Measurements from ENCODE around the gene KIT. TPM values are rescaled to one million over a fixed set of nuclear protein-coding genes. Genes with fewer than 3 reads are reported as not detected.

The KIT gene
- total RNA-seq, 1 experiment from 2014 or later: not detected

DNA sequence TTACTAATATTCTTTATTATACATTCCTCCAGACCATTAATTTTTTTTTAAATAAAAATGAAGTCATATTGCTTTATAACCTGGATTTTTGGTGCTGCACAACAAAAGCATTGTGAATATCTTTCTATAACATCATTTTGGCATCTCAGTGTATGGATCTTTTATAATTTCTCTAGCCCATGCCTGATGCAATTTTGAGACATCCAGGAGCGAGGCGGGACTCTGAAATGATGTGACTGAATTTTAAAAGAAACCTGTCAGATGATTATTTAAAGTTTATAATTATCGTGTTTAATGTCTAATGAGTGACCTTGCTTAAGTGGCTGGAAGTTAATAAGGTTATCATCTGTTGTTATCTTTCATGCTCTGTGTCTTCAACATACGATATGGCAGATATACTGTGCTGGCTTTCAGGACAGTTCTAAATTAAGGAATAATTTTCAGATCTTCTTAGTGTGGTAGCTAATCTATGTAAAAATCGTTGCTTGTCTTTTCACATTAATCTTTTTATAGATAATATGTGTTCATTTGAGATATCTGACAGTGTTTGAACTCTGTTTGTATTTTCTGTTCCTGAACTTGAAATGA, 58.8 kb downstream of the KIT start:
- intact Hi-C loops (cut with micrococcal nuclease): no loop called here
- H3K27me3 Mint-ChIP-seq (ENCODE audit: insufficient read depth, unreplicated experiment): no peaks in the 10 kb centered on the region
- no peak for DNase-seq (ENCODE audit: unreplicated experiment)
- TF ChIP-seq, protein P1, sequence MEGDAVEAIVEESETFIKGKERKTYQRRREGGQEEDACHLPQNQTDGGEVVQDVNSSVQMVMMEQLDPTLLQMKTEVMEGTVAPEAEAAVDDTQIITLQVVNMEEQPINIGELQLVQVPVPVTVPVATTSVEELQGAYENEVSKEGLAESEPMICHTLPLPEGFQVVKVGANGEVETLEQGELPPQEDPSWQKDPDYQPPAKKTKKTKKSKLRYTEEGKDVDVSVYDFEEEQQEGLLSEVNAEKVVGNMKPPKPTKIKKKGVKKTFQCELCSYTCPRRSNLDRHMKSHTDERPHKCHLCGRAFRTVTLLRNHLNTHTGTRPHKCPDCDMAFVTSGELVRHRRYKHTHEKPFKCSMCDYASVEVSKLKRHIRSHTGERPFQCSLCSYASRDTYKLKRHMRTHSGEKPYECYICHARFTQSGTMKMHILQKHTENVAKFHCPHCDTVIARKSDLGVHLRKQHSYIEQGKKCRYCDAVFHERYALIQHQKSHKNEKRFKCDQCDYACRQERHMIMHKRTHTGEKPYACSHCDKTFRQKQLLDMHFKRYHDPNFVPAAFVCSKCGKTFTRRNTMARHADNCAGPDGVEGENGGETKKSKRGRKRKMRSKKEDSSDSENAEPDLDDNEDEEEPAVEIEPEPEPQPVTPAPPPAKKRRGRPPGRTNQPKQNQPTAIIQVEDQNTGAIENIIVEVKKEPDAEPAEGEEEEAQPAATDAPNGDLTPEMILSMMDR (IDR thresholded peaks at IDR 0.05; ENCODE audit: unreplicated experiment): no peak
- no peak overlapping the region for H3K27ac Mint-ChIP-seq (ENCODE audit: low read depth, unreplicated experiment)
- no peak overlapping the region for H3K4me3 Mint-ChIP-seq (ENCODE audit: unreplicated experiment)
- ChIA-PET CTCF (interaction anchor here (0.6 to 0.9 kb wide), 3 partner anchors 15 to 246 kb away, joined by 3 to 4 read pairs (median 3); no protein-coding TSS in a partner anchor), POLR2A (no interaction called here)
- H3K36me3 Mint-ChIP-seq (ENCODE audit: insufficient read depth, unreplicated experiment): no peaks in the 10 kb centered on the region
- H3K9me3 Mint-ChIP-seq (ENCODE audit: unreplicated experiment): no peaks in the 10 kb centered on the region
- BruUV-seq (replicated peaks): no TSS peak
- no peaks in the 10 kb centered on the region for H3K4me1 Mint-ChIP-seq (ENCODE audit: insufficient read depth, unreplicated experiment)

DNA sequence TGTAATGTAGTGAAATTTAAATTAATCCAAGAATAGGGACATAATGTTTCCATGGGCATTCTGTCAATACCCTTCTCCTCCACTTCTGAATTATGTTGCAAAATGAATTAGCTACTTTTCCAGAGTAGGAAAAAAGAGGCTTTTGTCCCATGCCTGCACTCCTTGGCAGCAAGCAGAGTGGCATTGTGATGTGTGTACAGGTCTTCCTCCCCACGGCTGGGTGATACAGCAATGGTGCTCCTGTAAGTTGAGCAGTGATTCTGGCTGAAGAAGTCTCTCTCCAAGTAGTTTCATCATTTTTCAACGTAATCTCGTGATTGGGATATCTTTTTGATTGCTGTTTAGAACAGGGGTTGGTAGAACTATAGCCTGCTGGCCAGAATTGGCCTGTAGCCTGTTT, 59.9 kb downstream of the KIT start:
- ChIA-PET CTCF (interaction anchor here (0.9 kb wide), 2 partner anchors 22 to 245 kb away, joined by 3 to 4 read pairs; no protein-coding TSS in a partner anchor), POLR2A (no interaction called here)
- H3K9me3 Mint-ChIP-seq (ENCODE audit: unreplicated experiment): no peaks in the 10 kb centered on the region
- H3K27me3 Mint-ChIP-seq (ENCODE audit: insufficient read depth, unreplicated experiment): no peaks in the 10 kb centered on the region
- intact Hi-C loops (cut with micrococcal nuclease): no loop called here
- H3K4me1 Mint-ChIP-seq (ENCODE audit: insufficient read depth, unreplicated experiment): no peaks in the 10 kb centered on the region
- H3K27ac Mint-ChIP-seq (ENCODE audit: low read depth, unreplicated experiment): no peak overlapping the region
- H3K4me3 Mint-ChIP-seq (ENCODE audit: unreplicated experiment): no peak overlapping the region
- BruUV-seq (replicated peaks): no TSS peak
- H3K36me3 Mint-ChIP-seq (ENCODE audit: insufficient read depth, unreplicated experiment): no peaks in the 10 kb centered on the region
- no peak for DNase-seq (ENCODE audit: unreplicated experiment)
- TF ChIP-seq, protein P1 (IDR thresholded peaks at IDR 0.05; ENCODE audit: unreplicated experiment): no peak

DNA sequence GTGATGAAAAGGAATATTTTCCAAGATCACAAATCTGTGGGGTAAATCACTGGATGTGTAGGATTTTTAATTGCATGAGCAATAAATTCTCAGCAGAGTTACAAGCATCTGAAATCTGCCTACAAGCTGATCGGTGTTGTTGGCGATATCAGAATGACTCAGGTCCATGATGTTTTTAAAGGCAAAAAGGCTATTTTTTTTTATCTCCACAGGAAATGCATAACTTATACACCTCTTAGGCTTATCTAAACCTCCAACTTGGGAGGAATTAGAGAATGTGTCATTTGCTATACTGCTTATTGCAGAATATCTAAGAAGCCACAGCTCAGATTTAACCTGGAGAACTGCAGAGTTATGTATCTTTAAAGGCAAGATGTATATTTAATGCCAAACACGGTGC, 61.6 kb downstream of the KIT start:
- CTCF ChIA-PET: interaction anchor here (0.7 kb wide), 2 partner anchors 400 to 525 kb away, joined by 3 to 4 read pairs; no protein-coding TSS in a partner anchor

DNA sequence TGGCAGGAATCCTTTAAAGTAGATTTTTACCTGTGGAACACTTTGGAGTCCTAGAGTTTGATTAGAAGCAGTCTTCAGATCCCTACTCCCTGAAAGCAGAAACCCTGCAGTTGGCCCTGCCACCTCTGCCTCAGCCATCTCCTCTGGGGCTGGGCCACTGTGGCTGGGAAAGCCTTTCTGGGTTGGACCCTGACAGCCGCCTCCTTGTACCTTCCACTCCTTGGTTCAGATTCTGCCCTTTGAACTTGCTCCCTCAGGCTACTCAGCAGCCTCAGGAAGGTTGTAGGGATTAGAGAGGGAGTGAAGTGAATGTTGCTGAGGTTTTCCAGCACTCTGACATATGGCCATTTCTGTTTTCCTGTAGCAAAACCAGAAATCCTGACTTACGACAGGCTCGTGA, 65.5 kb downstream of the KIT start:
- Mint-ChIP-seq H3K27me3 (ENCODE audit: insufficient read depth, unreplicated experiment) (peaks cover 1% of the 10 kb centered on the region), H3K36me3 (ENCODE audit: insufficient read depth, unreplicated experiment) (no peaks in the 10 kb centered on the region), H3K27ac (ENCODE audit: low read depth, unreplicated experiment) (no peak overlapping the region), H3K9me3 (ENCODE audit: unreplicated experiment) (no peaks in the 10 kb centered on the region), H3K4me1 (ENCODE audit: insufficient read depth, unreplicated experiment) (no peaks in the 10 kb centered on the region), H3K4me3 (ENCODE audit: unreplicated experiment) (no peak overlapping the region)
- BruUV-seq (replicated peaks): no TSS peak
- ChIA-PET CTCF (no interaction called here), POLR2A (no interaction called here)
- DNase-seq (ENCODE audit: unreplicated experiment): no peak
- TF ChIP-seq, protein P1 (IDR thresholded peaks at IDR 0.05; ENCODE audit: unreplicated experiment): no peak
- intact Hi-C loops (cut with micrococcal nuclease): no loop called here

More for the DNA sequence above, 61.6 kb downstream of the KIT start:
- no TSS peak for BruUV-seq (replicated peaks)
- intact Hi-C loops (cut with micrococcal nuclease): no loop called here
- TF ChIP-seq, protein P1 (IDR thresholded peaks at IDR 0.05; ENCODE audit: unreplicated experiment): no peak
- Mint-ChIP-seq H3K4me3 (ENCODE audit: unreplicated experiment) (no peak overlapping the region), H3K27ac (ENCODE audit: low read depth, unreplicated experiment) (no peak overlapping the region), H3K4me1 (ENCODE audit: insufficient read depth, unreplicated experiment) (no peaks in the 10 kb centered on the region), H3K36me3 (ENCODE audit: insufficient read depth, unreplicated experiment) (no peaks in the 10 kb centered on the region), H3K27me3 (ENCODE audit: insufficient read depth, unreplicated experiment) (no peaks in the 10 kb centered on the region), H3K9me3 (ENCODE audit: unreplicated experiment) (no peaks in the 10 kb centered on the region)
- POLR2A ChIA-PET: no interaction called here
- no peak for DNase-seq (ENCODE audit: unreplicated experiment)
